Measurements from ENCODE around the gene FOXJ1. TPM values are rescaled to one million over a fixed set of nuclear protein-coding genes. Genes with fewer than 3 reads are reported as not detected.

FOXJ1 gene
- total RNA-seq, 1 experiment from 2014 or later: not detected

GRCh38 chr17:76123749-76124581, 17.1 kb downstream of the FOXJ1 start:
- DNase-seq (ENCODE audit: low read depth): no peak

GRCh38 chr17:76123191-76123499, 17.9 kb downstream of the FOXJ1 start:
- no peak for DNase-seq (ENCODE audit: low read depth)

GRCh38 chr17:76122431-76123190, 18.4 kb downstream of the FOXJ1 start:
- DNase-seq (ENCODE audit: low read depth): no peak

- DNase-seq (ENCODE audit: low read depth): no peak
Measured at GRCh38 chr17:76121932-76122430, 19.1 kb downstream of the FOXJ1 start.

GRCh38 chr17:76120658-76121008, 20.4 kb downstream of the FOXJ1 start:
- no peak for DNase-seq (ENCODE audit: low read depth)

- no peak for DNase-seq (ENCODE audit: low read depth)
Measured at GRCh38 chr17:76119409-76120371, 21.4 kb downstream of the FOXJ1 start.

GRCh38 chr17:76115138-76115754, 25.8 kb downstream of the FOXJ1 start:
- no peak for DNase-seq (ENCODE audit: low read depth)

- DNase-seq (ENCODE audit: low read depth): no peak
Measured at GRCh38 chr17:76111956-76112355, 29.1 kb downstream of the FOXJ1 start.

GRCh38 chr17:76107509-76107908, 33.5 kb downstream of the FOXJ1 start:
- no peak for DNase-seq (ENCODE audit: low read depth)

GRCh38 chr17:76106703-76107102, 34.3 kb downstream of the FOXJ1 start:
- DNase-seq (ENCODE audit: low read depth): no peak

GRCh38 chr17:76104896-76105231, 36.2 kb downstream of the FOXJ1 start:
- DNase-seq (ENCODE audit: low read depth): no peak

- DNase-seq (ENCODE audit: low read depth): no peak
Measured at GRCh38 chr17:76104140-76104895, 36.7 kb downstream of the FOXJ1 start.

- peak; percentile 82 for DNase-seq (ENCODE audit: low read depth)
Measured at GRCh38 chr17:76103274-76104139, 37.5 kb downstream of the FOXJ1 start, which contains the start of gene EXOC7. Gene EXOC7 (minus strand): TSS chr17:76103787. CDS start chr17:76103692, 95 bp downstream.

- DNase-seq (ENCODE audit: low read depth): no peak
Measured at GRCh38 chr17:76102944-76103273, 38.1 kb downstream of the FOXJ1 start.

GRCh38 chr17:76097716-76098295, 43.2 kb downstream of the FOXJ1 start:
- no peak for DNase-seq (ENCODE audit: low read depth)

GRCh38 chr17:76095943-76096342, 45.1 kb downstream of the FOXJ1 start:
- no peak for DNase-seq (ENCODE audit: low read depth)

GRCh38 chr17:76094046-76094445, 47.0 kb downstream of the FOXJ1 start:
- DNase-seq (ENCODE audit: low read depth): no peak

- no peak for DNase-seq (ENCODE audit: low read depth)
Measured at GRCh38 chr17:76092526-76093413, 48.3 kb downstream of the FOXJ1 start.
